A673 (cell line): ENCODE data around the gene KRT14. TPM values are rescaled to one million over a fixed set of nuclear protein-coding genes. Genes with fewer than 3 reads are reported as not detected.
"Not testable (repeated sequence)": the region's sequence is repeated elsewhere in the genome, so short reads cannot be mapped to it uniquely, and the experiment has no call there.

ENCODE experiments used
- BruUV-seq: library from RNA; stranded (reverse); fragments of 400-500 nt; replicated peaks from 2 replicates; lab custom pipeline; 2021; lab: Mats Ljungman, UMichigan
- CTCF ChIA-PET: fragments of 300-600 bp; sonication (Branson Sonifier 250); formaldehyde crosslinking; loops from one replicate; lab custom pipeline; 2022; ENCODE audit warnings: antibody characterized with exemption; lab: Charles Lee
- POLR2A ChIA-PET: fragments of 300-600 bp; sonication (Branson Sonifier 250); formaldehyde crosslinking; loops from one replicate; lab custom pipeline; 2022; ENCODE audit warnings: antibody characterized with exemption; ENCODE audit not compliant: low non-redundant PET; lab: Charles Lee
- DNase-seq: peaks from one replicate; pipeline ENCODE4 v3.0.0-alpha.2; 2015; ENCODE audit warnings: low spot score
- H3K27ac ChIP-seq: fragments of 200-600 bp; sonication (generic); 2 replicates; pipeline ENCODE4 v1.5.1; 2016; ENCODE audit warnings: mixed run types, low read depth, mild to moderate bottlenecking, mixed read lengths, antibody characterized with exemption, low read length; ENCODE audit not compliant: poor library complexity, severe bottlenecking
- H3K27me3 ChIP-seq: fragments of 200-600 bp; sonication (generic); replicated peaks from 2 replicates; pipeline ENCODE4 v1.6.1; 2017; ENCODE audit warnings: mixed run types, low read depth, mild to moderate bottlenecking, mixed read lengths, antibody characterized with exemption, low read length; ENCODE audit not compliant: insufficient read depth, poor library complexity
- H3K36me3 ChIP-seq: fragments of 200-600 bp; sonication (generic); 2 replicates; pipeline ENCODE4 v1.6.1; 2016; ENCODE audit warnings: mixed run types, mild to moderate bottlenecking, mixed read lengths, antibody characterized with exemption, low read length; ENCODE audit not compliant: insufficient read depth, poor library complexity, severe bottlenecking
- H3K4me1 ChIP-seq: fragments of 200-600 bp; sonication (generic); 2 replicates; pipeline ENCODE4 v1.6.1; 2017; ENCODE audit warnings: mixed run types, mild to moderate bottlenecking, mixed read lengths, antibody characterized with exemption, low read length; ENCODE audit not compliant: insufficient read depth, poor library complexity, severe bottlenecking
- H3K4me3 ChIP-seq: fragments of 200-600 bp; sonication (generic); 2 replicates; pipeline ENCODE4 v1.5.1; 2016; ENCODE audit warnings: low read depth, mixed run types, mild to moderate bottlenecking, mixed read lengths, low read length; ENCODE audit not compliant: poor library complexity, severe bottlenecking
- H3K9me3 ChIP-seq: fragments of 200-600 bp; sonication (generic); 2 replicates; pipeline ENCODE4 v1.6.1; 2016; ENCODE audit warnings: mixed run types, low read depth, mild to moderate bottlenecking, mixed read lengths, antibody characterized with exemption, low read length; ENCODE audit not compliant: poor library complexity, severe bottlenecking
- CTCF ChIP-seq: fragments of 300-800, 200-600 bp; sonication (generic); conservative IDR thresholded peaks from 2 replicates; pipeline ENCODE4 v1.5.1; 2017; ENCODE audit warnings: low read depth, mild to moderate bottlenecking, antibody characterized with exemption, low read length, moderate library complexity, mixed read lengths
- EZH2 ChIP-seq: fragments of 200-600 bp; sonication (generic); IDR thresholded peaks from 2 replicates; pipeline ENCODE4 v1.6.1; 2017; ENCODE audit warnings: borderline replicate concordance, low read depth, mild to moderate bottlenecking, mixed read lengths, antibody characterized with exemption, low read length; ENCODE audit not compliant: poor library complexity, severe bottlenecking
- intact Hi-C: fragments of 100-400 bp; cut with micrococcal nuclease; formaldehyde crosslinking; loops from one replicate; pipeline ENCODE4 v1.10.0; 2022; ENCODE audit not compliant: unreplicated experiment
- total RNA-seq: library from RNA; stranded (reverse); gene quantifications from 2 replicates; pipeline ENCODE4 v1.2.3, GENCODE V29; 2021

Gene KRT14
- total RNA-seq, 1 experiment from 2014 or later, result not detected

GRCh38 chr17:41578971-41579370 is 7.7 kb downstream of the KRT14 start:
- ChIA-PET CTCF (interaction anchor here (0.6 to 1.6 kb wide), 6 partner anchors 30 to 1163 kb away, joined by 3 to 10 read pairs (median 5); no protein-coding TSS in a partner anchor), POLR2A (no interaction called here)
- DNase-seq, result no peak
- BruUV-seq, result no TSS peak
- no peaks in the 10 kb centered on the region for H3K36me3 ChIP-seq
- no peak overlapping the region for H3K27ac ChIP-seq
- intact Hi-C loops, result no loop called here
- TF ChIP-seq CTCF (no peak), EZH2 (no peak)
- H3K9me3 ChIP-seq, result no peaks in the 10 kb centered on the region
- H3K4me3 ChIP-seq, result no peak overlapping the region
- H3K4me1 ChIP-seq, result no peaks in the 10 kb centered on the region
- H3K27me3 ChIP-seq, result no peaks in the 10 kb centered on the region

GRCh38 chr17:41578538-41578937 is 8.2 kb downstream of the KRT14 start:
- intact Hi-C loops, result no loop called here
- H3K4me1 ChIP-seq, result no peaks in the 10 kb centered on the region
- no TSS peak for BruUV-seq
- no peak for DNase-seq
- ChIA-PET POLR2A (no interaction called here), CTCF (interaction anchor here (1.6 kb wide), 1 partner anchor 87 kb away, joined by 6 read pairs; no protein-coding TSS in a partner anchor)
- TF ChIP-seq EZH2, result no peak
- no peak for TF ChIP-seq CTCF
- no peaks in the 10 kb centered on the region for H3K27me3 ChIP-seq
- H3K27ac ChIP-seq, result no peak overlapping the region
- H3K4me3 ChIP-seq, result no peak overlapping the region
- no peaks in the 10 kb centered on the region for H3K36me3 ChIP-seq
- no peaks in the 10 kb centered on the region for H3K9me3 ChIP-seq

- DNase-seq, POLR2A ChIA-PET, intact Hi-C loops, H3K4me1 ChIP-seq, H3K9me3 ChIP-seq, H3K36me3 ChIP-seq, H3K27me3 ChIP-seq, H3K27ac ChIP-seq, H3K4me3 ChIP-seq, BruUV-seq, CTCF ChIA-PET: not testable (repeated sequence)
Observed at GRCh38 chr17:41576740-41577139, 10.0 kb downstream of the KRT14 start.

- CTCF ChIA-PET, result no interaction called here
- DNase-seq, result no peak
- H3K36me3 ChIP-seq, result no peaks in the 10 kb centered on the region
- no peaks in the 10 kb centered on the region for H3K9me3 ChIP-seq
- POLR2A ChIA-PET, result no interaction called here
- no TSS peak for BruUV-seq
- TF ChIP-seq EZH2, result no peak
- no peak for TF ChIP-seq CTCF
- H3K4me3 ChIP-seq, result no peak overlapping the region
- H3K27ac ChIP-seq, result no peak overlapping the region
- no peaks in the 10 kb centered on the region for H3K4me1 ChIP-seq
- intact Hi-C loops, result no loop called here
- H3K27me3 ChIP-seq, result no peaks in the 10 kb centered on the region
Observed at GRCh38 chr17:41575336-41575735, 11.4 kb downstream of the KRT14 start.
